Measurements from ENCODE around the gene ARAP3. TPM values are rescaled to one million over a fixed set of nuclear protein-coding genes. Genes with fewer than 3 reads are reported as not detected.
A peak's percentile ranks its signal among the peaks of the same experiment; 100 is the strongest.

Gene ARAP3
- total RNA-seq, 2 donors from 2014 or later = 17.5 to 22.6 TPM

GRCh38 chr5:141650851-141651727, 30.9 kb downstream of the ARAP3 start, which contains the start of gene FCHSD1:
Gene FCHSD1, minus strand, starts transcription at chr5:141651418. Its CDS starts 50 bp downstream, at chr5:141651368.
- ATAC-seq = peak; percentile 97 to 99
- peak within 1 kb of the TSS; percentile 91 for H3K4me3 Mint-ChIP-seq
- peak; percentile 87 for DNase-seq (ENCODE audit: low spot score)
- peak within 1 kb of the TSS; percentile 84 to 95 for H3K27ac Mint-ChIP-seq
- H3K4me1 Mint-ChIP-seq (ENCODE audit: low read depth in 2 of 2) = peaks cover 32 to 36% of the 10 kb centered on the region in 2 donors
- no peaks in the 10 kb centered on the region for H3K9me3 Mint-ChIP-seq
- H3K36me3 Mint-ChIP-seq = peaks cover 6% of the 10 kb centered on the region
- H3K27me3 Mint-ChIP-seq = no peaks in the 10 kb centered on the region

GRCh38 chr5:141649972-141650371, 32.1 kb downstream of the ARAP3 start:
- no peak for DNase-seq (ENCODE audit: low spot score)
- no peaks in the 10 kb centered on the region for H3K9me3 Mint-ChIP-seq
- ATAC-seq = no peak
- H3K4me3 Mint-ChIP-seq = peak overlapping the region; percentile 91
- H3K27ac Mint-ChIP-seq = peak overlapping the region; percentile 84 to 95
- peaks cover 26 to 33% of the 10 kb centered on the region in 2 donors for H3K4me1 Mint-ChIP-seq (ENCODE audit: low read depth in 2 of 2)
- peaks cover 6% of the 10 kb centered on the region for H3K36me3 Mint-ChIP-seq
- H3K27me3 Mint-ChIP-seq = no peaks in the 10 kb centered on the region

- Mint-ChIP-seq H3K4me3 (no peak overlapping the region), H3K27me3 (no peaks in the 10 kb centered on the region), H3K4me1 (ENCODE audit: low read depth in 2 of 2) (peaks cover 26 to 35% of the 10 kb centered on the region in 2 donors), H3K9me3 (no peaks in the 10 kb centered on the region), H3K27ac (peak overlapping the region in 1 of 2 donors; percentile 14), H3K36me3 (peaks cover 6% of the 10 kb centered on the region)
- DNase-seq (ENCODE audit: low spot score) (no peak), ATAC-seq (no peak)
Measured at GRCh38 chr5:141649056-141649688, 32.9 kb downstream of the ARAP3 start.

GRCh38 chr5:141647851-141648250, 34.2 kb downstream of the ARAP3 start:
- Mint-ChIP-seq H3K27me3 (no peaks in the 10 kb centered on the region), H3K4me1 (ENCODE audit: low read depth in 2 of 2) (peaks cover 22 to 35% of the 10 kb centered on the region in 2 donors), H3K9me3 (no peaks in the 10 kb centered on the region), H3K27ac (no peak overlapping the region), H3K4me3 (no peak overlapping the region), H3K36me3 (peaks cover 6% of the 10 kb centered on the region)
- DNase-seq (ENCODE audit: low spot score) (no peak), ATAC-seq (no peak)

GRCh38 chr5:141647242-141647641, 34.8 kb downstream of the ARAP3 start:
- H3K27ac Mint-ChIP-seq = no peak overlapping the region
- DNase-seq (ENCODE audit: low spot score) (no peak), ATAC-seq (no peak)
- H3K36me3 Mint-ChIP-seq = peaks cover 6% of the 10 kb centered on the region
- no peaks in the 10 kb centered on the region for H3K9me3 Mint-ChIP-seq
- peaks cover 19 to 34% of the 10 kb centered on the region in 2 donors for H3K4me1 Mint-ChIP-seq (ENCODE audit: low read depth in 2 of 2)
- no peaks in the 10 kb centered on the region for H3K27me3 Mint-ChIP-seq
- H3K4me3 Mint-ChIP-seq = no peak overlapping the region

DNA sequence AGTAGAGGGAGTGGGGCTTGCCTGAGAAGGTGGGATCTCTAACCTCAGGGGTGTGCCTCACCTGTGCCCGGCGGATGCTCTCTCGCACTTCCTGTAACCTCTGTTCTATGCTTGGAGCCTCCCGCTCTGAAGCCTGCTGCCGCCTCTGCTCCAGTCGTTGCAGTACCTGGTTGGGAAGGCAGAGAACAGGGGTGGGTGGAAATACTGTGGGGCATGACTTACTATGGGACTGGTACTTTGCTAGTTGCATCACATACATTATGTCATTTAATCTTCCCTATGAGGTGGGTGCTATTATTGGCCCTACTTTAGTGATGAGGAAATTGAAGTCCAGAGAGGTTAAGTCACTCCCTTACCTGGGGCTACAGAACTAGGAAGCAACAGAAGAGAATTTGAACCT, 36.0 kb downstream of the ARAP3 start:
- no peaks in the 10 kb centered on the region for H3K9me3 Mint-ChIP-seq
- H3K36me3 Mint-ChIP-seq = peaks cover 11% of the 10 kb centered on the region
- no peak overlapping the region for H3K4me3 Mint-ChIP-seq
- H3K27ac Mint-ChIP-seq = no peak overlapping the region
- H3K27me3 Mint-ChIP-seq = no peaks in the 10 kb centered on the region
- no peak for DNase-seq (ENCODE audit: low spot score)
- peaks cover 26 to 39% of the 10 kb centered on the region in 2 donors for H3K4me1 Mint-ChIP-seq (ENCODE audit: low read depth in 2 of 2)
- ATAC-seq = no peak

GRCh38 chr5:141641634-141642267, 40.3 kb downstream of the ARAP3 start:
- no peaks in the 10 kb centered on the region for H3K9me3 Mint-ChIP-seq

DNA sequence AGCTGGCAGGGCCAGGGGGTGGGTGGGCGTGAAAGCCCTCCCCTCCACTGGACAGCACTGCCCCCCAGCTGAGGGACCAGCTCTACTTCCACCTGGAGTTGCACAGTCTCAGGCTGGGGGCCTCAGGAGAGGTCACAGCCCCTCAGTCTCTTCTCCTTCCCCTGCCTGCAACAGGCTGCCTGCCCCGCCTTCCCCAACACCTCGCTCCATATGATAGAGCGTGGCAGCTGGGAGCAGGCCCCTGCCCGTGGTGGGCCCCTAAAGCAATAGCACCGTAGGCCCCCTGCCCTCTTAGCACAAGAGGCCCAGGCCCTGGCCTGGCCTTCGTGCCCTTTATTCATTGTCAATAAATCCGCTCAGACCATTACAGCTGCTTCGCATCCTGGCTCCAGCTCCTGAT, 41.3 kb downstream of the ARAP3 start:
- Mint-ChIP-seq H3K9me3 (no peaks in the 10 kb centered on the region), H3K4me3 (peak overlapping the region; percentile 23), H3K27me3 (no peaks in the 10 kb centered on the region), H3K4me1 (ENCODE audit: low read depth in 2 of 2) (peaks cover 24 to 39% of the 10 kb centered on the region in 2 donors), H3K36me3 (peaks cover 5% of the 10 kb centered on the region), H3K27ac (peak overlapping the region; percentile 54 to 61)
- DNase-seq (ENCODE audit: low spot score) (no peak), ATAC-seq (no peak)

More at GRCh38 chr5:141641634-141642267, 40.3 kb downstream of the ARAP3 start:
- H3K4me3 Mint-ChIP-seq = peak overlapping the region; percentile 23
- DNase-seq (ENCODE audit: low spot score) (no peak), ATAC-seq (peak; percentile 79 to 82)
- H3K4me1 Mint-ChIP-seq (ENCODE audit: low read depth in 2 of 2) = peaks cover 19 to 32% of the 10 kb centered on the region in 2 donors
- peak overlapping the region; percentile 54 to 61 for H3K27ac Mint-ChIP-seq
- H3K36me3 Mint-ChIP-seq = peaks cover 8% of the 10 kb centered on the region
- no peaks in the 10 kb centered on the region for H3K27me3 Mint-ChIP-seq

- no peak overlapping the region for H3K27ac Mint-ChIP-seq
- peaks cover 5% of the 10 kb centered on the region for H3K36me3 Mint-ChIP-seq
- no peak overlapping the region for H3K4me3 Mint-ChIP-seq
- no peaks in the 10 kb centered on the region for H3K27me3 Mint-ChIP-seq
- no peak for ATAC-seq
- no peak for DNase-seq (ENCODE audit: low spot score)
- peaks cover 31 to 43% of the 10 kb centered on the region in 2 donors for H3K4me1 Mint-ChIP-seq (ENCODE audit: low read depth in 2 of 2)
- H3K9me3 Mint-ChIP-seq = no peaks in the 10 kb centered on the region
Measured at GRCh38 chr5:141640051-141640415, 42.0 kb downstream of the ARAP3 start.

DNA sequence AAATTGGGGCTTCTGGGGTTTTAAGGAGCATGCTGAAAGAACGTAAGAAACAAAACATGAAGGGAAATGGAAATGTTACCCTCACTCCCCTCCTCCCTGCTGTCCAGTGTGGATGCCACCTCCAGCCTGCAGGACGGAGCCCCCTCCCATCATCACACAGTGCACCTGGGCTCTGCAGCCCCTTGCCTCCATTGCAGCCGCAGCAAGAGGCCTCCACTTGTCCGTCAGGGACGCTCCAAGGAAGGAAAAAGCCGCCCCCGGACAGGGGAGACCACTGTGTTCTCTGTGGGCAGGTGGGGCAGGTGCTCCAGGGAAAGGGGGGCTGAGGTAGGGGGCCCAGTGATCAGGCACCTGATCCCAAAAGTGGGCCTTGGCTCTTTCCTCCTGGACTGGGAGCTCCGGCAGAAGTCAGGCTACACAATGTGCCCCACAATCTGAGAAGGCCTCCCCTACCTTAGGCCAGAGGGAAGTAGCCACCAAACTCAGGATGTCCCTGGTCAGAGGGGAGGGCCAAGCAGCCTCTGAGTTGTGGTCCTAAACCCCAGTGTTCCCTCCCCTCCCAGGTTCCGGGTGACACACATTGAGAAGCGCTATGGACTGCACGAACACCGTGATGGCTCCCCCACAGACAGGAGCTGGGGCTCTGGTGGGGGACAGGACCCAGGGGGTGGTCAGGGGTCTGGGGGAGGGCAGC, 42.5 kb downstream of the ARAP3 start:
- DNase-seq (ENCODE audit: low spot score) = no peak
- Mint-ChIP-seq H3K36me3 (peaks cover 5% of the 10 kb centered on the region), H3K4me1 (ENCODE audit: low read depth in 2 of 2) (peaks cover 36 to 43% of the 10 kb centered on the region in 2 donors), H3K27me3 (no peaks in the 10 kb centered on the region), H3K9me3 (no peaks in the 10 kb centered on the region), H3K27ac (no peak overlapping the region), H3K4me3 (no peak overlapping the region)
- ATAC-seq = no peak

GRCh38 chr5:141638771-141639170, 43.3 kb downstream of the ARAP3 start:
- ATAC-seq (no peak), DNase-seq (ENCODE audit: low spot score) (no peak)
- H3K9me3 Mint-ChIP-seq = no peaks in the 10 kb centered on the region
- H3K4me1 Mint-ChIP-seq (ENCODE audit: low read depth in 2 of 2) = peaks cover 43 to 49% of the 10 kb centered on the region in 2 donors
- H3K27ac Mint-ChIP-seq = peak overlapping the region; percentile 63 to 71
- H3K4me3 Mint-ChIP-seq = peak overlapping the region; percentile 90
- peaks cover 10% of the 10 kb centered on the region for H3K36me3 Mint-ChIP-seq
- no peaks in the 10 kb centered on the region for H3K27me3 Mint-ChIP-seq

- Mint-ChIP-seq H3K4me1 (ENCODE audit: low read depth in 2 of 2) (peaks cover 43 to 49% of the 10 kb centered on the region in 2 donors), H3K27me3 (no peaks in the 10 kb centered on the region), H3K36me3 (peaks cover 10% of the 10 kb centered on the region), H3K27ac (peak overlapping the region; percentile 63 to 71), H3K9me3 (no peaks in the 10 kb centered on the region), H3K4me3 (peak overlapping the region; percentile 90)
- DNase-seq (ENCODE audit: low spot score) (no peak), ATAC-seq (peak; percentile 7 to 46)
Measured at GRCh38 chr5:141637767-141638419, 44.1 kb downstream of the ARAP3 start.
